Cortex of kidney (tissue), 1 donor: Measurements from ENCODE around the gene DDX31.
"Not testable (repeated sequence)": the region's sequence is repeated elsewhere in the genome, so short reads cannot be mapped to it uniquely, and the experiment has no call there.

ENCODE experiments used
- DNase-seq: peaks from one replicate; lab custom pipeline; 2025; lab: John Stamatoyannopoulos, UW

The DDX31 gene

DNA sequence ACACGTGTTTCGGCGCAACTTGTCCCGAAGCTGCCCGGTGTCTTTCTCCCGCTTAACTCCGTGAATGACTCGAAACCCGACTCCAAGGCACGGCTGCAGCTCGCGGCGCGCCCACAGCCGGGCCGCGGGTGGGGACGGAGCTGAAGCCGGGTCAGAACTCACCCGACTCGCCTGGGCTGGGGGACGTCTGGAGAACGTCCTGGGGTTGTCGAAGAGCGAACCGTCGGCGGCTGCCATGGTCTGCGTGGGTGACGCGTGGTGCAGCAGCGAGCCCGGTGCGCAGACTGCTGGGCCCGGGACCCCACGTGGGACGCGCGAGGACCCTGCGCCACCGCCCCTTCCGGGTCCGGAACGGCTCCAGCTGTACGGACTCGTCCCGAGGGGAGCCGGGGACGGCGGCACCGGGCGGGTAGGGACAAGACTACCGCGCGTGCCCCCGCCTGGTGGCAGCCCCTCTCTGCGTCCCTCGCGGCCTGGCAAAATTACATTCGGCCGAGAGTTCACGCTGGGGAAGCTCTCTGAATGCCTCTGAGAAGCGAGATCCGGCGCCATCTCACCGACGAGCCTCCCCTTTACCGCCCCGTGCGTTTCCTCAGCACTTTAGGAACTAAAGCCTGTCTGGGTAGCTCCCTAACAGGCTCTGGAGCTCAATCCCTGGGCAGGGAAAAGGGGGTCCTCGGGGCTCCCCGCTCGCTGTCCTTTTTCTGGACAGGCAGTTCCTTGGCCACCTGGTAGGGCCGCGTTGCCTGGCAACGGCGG, at the start of gene DDX31:
Gene DDX31, minus strand, starts transcription at position 286 of the 759 bp plus-strand sequence. Its CDS starts 49 bp downstream, at position 237.
- no peak for DNase-seq

DNA sequence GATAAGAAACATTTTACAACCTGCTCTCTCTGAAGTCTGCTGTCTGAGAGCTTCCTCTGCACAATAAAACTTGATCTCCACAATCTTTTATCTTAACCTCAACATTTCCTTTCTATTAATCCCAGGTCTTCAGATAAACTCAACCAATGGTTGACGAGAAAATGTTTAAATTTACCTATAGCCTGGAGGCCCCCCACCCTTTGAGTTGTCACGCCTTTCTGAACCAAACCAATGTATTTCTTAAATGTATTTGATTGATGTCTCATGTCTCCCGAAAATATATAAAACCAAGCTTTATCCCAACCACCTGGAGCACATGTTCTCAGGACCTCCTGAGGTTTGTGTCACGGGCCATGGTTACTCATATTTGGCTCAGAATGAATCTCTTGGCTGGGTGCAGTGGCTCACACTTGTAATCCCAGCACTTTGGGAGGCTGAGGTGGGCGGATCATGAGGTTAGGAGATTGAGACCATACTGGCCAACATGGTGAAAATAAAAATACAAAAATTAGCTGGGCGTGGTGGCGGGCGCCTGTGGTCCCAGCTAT, 48.7 kb upstream of the DDX31 start:
- DNase-seq = not testable (repeated sequence)

DNA sequence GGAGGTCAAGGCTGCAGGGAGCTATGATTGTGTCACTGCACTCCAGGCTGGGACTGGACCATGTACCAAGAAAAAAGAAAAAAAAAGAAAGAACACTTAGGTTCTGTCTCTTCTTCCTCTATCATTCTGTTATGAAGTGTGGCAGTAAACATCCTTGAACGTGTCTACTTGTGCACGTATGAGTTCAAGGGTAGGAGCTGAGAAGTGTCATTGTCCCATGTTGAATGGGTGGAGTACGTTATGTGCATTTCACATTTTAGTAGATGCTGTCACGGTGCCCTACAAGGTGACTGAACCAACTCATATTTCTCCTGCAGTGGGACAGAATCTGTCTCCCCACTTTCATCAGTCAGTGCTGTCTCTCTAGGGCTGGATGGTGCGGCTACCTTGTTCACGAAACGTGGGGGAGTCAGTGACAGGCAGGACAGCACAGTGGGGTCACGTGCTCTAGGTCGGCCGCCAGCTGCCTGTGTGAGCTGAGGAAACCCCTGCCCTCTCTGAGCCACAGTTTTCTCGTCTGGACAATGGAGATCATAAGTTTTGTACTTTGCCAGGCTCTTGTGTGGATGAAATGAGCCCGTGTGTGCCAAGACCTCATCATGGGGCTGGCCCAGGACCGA, 47.7 kb upstream of the DDX31 start:
- DNase-seq = no peak

DNA sequence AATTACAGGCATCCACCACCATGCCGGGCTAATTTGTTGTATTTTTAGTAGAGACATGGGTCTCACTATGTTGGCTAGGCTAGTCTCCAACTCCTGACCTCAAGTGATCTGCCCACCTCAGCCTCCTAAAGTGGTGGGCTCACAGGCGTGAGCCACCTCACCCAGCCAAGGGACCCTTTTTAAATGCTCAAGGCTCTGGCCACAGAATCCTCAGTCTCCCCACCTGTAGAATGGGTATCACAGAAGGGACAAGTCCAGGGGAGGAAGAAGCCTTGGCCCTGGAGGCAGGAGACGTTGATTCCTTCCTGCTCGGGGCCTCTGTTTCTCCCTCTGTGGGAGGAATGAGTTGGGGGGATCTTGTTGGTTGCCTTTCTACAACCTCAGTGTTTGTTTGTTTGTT, 46.2 kb upstream of the DDX31 start:
- DNase-seq = no peak

DNA sequence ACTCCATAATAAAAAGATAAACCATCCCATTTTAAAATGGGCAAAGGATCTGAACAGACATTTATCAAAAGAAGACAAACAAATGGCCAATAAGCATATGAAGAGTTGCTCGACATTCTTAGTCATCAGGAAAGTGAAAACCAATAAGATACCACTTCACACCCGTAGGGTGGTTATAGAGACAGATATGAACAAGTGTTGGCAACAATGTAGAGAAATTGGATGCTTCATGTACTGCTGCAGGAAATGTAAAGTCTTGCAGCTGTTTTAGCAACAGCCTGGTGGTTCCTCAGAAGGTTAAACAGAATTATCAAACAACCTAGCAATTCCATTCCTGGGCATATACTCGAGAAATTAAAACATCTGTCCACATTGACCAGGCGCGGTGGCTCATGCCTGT, 43.0 kb upstream of the DDX31 start:
- DNase-seq = no peak

DNA sequence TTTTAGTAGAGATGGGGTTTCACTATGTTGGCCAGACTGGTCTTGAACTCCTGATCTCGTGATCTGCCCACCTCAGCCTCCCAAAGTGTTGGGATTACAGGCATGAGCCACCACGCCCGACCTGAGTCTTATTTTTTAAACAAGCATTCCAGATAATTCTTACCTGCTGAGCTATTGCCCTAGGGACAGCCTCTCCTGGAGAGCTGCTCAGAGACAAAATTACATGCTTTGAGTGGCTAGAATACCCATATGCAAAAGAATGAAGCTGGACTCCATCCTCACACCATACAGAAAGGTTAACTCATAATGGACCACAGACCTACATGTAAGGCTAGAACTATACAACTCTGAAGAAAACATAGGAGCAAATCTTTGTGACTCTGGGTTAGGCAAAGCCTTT, 42.1 kb upstream of the DDX31 start:
- no peak for DNase-seq

DNA sequence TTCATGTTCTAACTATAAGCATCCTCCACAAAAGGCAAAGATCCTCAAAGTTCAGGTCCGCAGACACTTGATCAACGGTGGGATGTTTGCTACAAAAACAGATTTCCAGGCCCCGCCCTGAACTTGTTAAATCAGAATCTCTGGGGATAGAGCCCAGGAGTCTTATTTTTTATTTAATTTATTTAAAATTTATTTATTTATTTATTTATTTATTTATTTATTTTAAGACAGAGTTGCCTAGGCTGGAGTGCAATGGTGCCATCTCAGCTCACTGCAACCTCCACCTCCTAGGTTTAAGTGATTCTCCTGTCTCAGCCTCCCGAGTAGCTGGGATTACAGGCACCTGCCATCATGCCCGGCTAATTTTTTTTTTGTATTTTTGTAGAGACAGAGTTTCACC, 41.4 kb upstream of the DDX31 start:
- DNase-seq = not testable (repeated sequence)

DNA sequence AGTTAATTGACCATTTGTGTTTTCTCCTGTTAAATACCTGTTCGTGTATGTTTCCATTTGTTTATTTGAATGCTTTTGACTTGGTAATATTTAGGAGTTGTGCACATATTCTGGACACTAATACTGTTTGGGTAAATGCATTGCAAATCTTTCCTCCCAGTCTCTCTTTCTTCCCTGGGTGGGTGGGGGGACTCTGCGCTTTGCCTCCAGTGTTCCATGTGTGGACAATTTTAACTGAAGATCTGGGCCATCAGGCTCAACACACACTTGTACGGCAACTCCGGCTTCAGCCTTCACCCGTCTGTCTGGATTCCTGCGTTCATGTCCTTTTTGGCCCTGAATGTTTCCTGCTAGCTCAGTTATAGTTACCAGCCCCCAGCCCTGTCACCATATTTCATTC, 40.5 kb upstream of the DDX31 start:
- DNase-seq = no peak

DNA sequence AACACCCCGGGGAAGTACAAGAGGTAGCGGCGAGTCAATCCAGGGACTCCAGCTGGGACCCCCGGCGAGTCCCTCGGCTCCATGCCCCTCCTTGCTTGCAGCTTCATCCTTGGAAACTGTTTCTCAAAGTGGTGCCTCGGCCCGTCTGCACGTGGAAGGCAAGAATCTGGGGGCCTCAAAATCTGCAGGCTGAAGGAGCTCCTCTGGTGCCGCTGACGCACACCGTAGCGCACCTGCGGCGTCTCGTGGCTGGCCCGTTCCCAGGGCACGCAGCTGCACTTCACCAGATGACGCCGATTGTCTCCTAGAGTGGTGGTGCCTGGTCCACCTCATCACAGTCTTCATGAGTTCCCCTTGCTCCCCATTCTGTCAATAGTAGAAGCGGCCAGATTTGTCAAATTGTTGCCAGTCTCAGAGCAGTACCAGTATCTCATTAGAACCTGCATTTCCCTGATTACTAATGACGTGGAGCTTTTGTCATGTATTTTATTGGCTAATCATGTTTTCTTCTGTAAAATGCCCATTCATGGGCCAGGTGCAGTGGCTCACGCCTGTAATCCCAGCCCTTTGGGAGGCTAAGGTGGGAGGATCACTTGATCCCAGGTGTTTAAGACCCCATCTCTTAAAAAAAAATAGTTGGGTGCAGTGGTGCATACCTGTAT, 39.1 kb upstream of the DDX31 start:
- DNase-seq = no peak

DNA sequence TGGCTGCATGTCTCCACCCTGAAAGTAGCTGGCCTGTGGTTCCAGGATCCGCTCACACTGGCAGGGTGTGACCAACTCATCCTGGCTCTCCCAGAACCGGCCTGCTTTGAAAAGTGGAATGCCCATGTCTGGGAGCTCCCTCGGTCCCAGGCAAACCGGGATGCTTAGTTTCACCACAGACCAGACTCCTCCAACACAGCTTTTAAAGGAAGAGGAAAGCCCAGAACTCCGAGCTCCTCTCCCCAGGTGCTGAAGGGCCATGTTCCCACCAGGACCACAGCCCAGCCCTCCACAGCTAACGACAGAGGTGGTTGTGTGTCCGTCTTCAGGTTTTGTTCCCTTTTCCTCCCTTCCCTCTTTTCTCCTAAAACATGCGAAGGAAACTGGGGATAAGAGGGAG, 38.5 kb upstream of the DDX31 start:
- no peak for DNase-seq

DNA sequence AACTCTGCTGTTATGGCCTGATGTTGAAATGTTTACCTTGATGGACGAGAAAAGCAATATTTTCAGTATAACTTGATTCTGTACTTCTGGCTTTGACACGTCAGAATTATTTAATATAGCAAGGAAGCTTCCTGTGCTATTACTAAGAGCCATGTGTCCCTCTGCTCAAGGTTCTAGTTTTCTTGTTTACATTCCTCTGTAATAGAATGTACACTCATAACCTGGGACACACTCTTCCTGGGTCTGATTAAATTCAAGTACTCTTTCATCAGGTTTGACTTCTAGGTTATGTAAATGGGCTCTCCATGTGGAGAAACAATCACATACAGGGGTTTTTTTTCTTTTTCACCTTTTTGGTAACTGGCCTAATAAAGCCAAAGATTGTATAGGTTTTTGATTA, 33.6 kb upstream of the DDX31 start:
- no peak for DNase-seq

DNA sequence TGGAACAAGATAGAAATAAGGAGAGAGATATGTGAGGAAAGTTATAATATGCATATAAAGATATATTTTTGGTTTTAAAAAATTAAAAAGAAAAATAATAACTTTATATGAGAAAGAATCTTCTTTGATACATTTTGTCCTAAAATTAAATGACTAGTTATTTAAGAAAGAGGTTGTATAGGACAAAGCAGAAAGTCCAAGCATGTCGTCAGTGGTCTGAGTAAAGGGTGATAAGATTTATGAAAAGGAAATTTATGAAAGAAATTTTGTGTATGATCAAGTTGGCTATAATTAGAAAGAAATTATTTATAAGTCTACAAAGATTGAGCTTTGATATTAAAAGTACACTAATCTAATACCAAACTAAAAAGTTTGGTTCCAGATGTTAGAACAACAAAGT, 32.5 kb upstream of the DDX31 start:
- DNase-seq = no peak

DNA sequence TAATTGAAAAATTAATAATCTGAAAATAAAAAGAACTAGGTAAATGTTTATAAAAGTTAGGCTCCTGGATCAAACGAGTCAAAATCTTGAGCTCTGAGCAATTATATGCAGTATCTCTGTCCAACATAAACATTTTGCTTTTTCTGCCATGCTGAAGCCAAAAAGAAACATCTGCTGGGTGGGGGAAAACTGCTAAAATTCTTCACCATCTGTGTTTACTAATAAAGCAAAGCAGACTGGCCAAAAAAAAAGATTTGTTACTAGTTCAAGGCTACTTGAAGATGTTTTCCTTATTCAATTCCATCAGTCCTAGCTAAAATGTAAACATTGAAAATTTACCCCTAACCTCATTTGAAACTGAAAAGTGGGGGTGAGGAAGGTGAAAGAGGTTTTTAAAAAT, 30.2 kb upstream of the DDX31 start:
- DNase-seq = no peak

DNA sequence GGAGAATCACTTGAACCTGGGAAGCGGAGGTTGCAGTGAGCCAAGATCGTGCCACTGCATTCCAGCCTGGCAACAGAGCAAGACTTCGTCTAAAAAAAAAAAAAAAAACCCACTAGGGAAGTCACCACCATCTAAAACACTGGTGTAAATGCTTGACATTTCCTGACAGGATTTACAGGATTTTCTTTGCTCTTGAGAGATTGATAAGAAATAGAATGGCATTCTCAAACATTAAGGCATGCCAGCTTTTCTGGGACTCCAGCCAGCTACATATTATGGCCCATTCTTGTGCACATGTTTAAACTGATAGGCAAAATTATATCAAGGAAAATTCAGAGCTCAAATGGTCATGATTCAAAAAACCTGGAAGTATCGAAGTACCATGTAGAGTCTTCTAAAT, 29.2 kb upstream of the DDX31 start:
- DNase-seq = no peak

DNA sequence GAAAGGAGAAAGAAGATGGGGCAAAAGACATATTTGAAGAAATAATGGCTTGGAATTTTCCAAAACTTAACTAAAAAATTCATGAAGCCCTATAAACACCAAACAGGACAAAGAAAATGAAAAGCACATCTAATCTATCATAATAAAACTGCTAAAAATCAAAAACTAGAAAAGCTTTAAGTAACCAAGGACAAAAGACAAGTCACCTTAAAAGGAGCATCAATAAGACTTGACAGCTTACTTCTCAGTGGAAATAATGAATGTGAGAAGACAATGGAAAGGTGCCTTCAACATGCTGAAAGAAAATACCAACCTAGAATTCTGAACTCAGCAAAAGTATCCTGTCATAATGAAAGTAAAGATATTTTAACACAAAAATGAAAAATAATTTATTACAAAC, 27.4 kb upstream of the DDX31 start:
- DNase-seq = no peak

DNA sequence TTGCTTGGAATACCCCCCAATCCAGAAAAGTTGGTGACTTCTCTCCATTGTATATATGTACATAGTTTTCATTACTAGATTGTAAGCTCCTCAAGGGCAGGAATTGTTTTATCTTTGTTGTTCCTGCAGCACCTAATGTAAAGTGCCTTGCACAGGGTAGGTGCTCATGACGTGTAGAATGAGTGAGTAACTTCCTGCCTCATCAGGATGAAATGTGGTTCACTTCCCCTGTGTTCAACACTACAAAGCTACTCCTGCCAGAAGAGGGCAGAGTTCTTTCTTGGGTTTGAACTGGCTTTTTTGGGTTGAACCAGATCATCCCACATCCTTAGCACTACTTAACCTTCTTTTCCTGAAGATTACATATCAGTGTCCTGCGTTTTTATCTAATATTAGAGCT, 24.4 kb upstream of the DDX31 start:
- no peak for DNase-seq

DNA sequence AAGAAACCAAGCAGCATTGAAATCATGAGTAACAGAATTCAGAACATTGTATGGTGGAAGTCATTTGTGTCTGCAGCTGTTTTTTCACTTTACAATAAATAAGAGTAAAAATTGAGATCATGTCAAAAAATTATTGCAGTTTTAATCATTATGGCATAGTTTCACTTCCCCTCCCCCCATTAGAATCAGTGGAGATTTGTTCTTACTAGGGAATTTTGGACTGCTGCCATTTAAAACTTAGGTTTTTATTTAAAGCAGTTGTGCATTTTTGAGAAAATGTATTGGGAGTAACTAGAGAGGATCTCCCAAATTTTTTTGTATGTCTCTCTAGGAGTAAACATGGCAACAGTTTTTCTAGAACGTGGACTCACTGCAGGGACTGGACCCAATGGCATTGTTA, 20.9 kb upstream of the DDX31 start:
- DNase-seq = no peak

DNA sequence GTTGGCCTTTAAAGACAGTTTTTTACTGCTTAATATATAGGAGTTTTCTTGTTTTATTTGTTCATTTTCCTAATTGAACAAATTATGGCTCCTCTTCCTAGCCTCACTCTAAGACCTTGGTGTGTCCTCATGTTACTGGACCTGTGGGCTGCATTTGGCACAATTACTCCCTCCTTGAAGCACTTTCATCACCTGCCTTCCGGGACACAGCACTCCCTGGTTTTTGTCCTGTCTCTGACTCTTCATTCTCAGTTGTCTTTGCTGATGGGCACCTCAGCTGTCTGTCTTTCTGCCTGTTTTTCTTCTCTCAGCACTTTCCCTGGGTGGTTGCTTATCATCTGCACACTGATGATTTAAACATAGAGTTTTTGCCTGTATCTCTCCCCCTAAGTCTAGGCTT, 14.1 kb upstream of the DDX31 start:
- DNase-seq = no peak

DNA sequence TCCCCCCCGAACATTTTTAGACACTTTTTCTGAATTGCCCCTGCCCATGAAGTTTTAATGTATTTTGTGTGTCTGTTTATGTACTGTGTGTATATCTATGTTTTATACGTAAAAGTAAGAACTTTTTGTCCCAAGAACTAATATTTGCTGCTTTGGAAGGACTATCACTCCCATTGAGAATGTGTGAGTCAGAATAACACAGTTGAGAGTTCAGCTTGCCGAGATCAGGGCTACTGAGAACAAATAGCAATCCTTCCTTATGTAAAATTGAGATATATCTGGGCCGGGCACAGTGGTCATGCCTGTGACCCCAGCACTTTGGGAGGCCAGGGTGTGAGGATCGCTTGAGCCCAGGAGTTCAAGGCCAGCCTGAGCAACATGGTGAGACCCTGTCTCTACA, 11.8 kb upstream of the DDX31 start:
- no peak for DNase-seq

DNA sequence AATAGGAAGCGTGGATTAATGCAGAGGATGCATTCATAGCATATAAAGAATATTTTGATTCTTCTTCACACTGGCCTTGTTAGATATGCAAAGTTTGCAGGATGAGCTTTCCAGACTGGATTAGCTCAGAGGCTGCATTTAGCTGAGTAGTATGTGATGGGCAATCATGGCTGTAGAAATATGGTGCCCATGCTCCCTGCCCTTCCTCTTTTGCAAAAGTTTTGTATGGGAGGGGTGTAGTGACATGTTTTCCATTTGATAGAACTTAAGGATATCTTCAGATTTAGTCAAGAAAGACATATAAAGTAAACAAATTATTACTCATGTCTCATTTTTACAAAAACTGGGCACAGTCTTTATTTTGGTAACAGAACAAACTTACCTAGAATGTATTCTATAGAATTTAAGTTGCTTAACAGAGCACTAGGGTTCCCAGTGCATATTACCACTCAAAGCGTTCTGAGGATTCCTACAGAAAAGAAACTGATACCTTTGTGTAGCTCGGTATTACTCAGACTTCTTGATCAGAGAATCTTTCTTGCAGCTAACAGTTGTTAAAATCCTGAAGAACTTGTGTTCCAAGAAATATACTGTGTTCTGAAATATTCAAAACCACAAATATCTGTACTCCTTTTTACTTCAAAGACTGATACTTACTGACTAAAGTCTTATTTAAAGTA, 10.3 kb upstream of the DDX31 start:
- no peak for DNase-seq

DNA sequence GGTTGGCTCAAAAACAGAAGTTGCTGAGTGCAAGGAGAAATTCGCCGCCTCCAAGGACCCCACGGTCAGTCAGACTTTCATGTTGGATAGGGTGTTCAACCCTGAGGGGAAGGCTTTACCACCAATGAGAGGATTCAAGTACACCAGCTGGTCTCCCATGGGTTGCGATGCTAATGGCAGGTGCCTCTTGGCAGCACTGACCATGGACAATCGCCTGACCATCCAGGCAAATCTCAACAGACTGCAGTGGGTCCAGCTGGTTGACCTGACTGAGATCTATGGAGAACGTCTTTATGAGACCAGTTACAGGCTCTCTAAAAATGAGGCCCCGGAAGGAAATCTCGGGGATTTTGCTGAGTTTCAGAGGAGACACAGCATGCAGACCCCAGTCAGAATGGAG, 8.2 kb upstream of the DDX31 start:
- no peak for DNase-seq

DNA sequence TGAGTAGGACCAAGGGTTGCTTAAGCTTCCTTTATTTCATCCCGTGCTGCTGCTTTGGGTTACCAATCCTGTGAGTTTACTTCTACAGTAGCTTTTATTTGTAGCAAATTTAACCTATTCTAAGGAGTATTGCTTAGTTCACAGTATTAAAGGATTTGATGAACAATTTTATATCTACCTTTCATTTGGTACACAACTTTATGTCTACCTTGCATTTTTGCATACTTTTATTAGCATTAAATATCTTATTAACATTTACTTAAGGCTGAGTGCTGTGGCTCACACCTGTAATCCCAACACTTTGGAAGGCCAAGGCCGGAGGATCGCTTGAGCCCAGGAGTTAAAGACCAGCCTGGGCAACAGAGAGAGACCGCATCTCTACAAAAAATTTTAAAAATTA, 4.7 kb upstream of the DDX31 start:
- no peak for DNase-seq

DNA sequence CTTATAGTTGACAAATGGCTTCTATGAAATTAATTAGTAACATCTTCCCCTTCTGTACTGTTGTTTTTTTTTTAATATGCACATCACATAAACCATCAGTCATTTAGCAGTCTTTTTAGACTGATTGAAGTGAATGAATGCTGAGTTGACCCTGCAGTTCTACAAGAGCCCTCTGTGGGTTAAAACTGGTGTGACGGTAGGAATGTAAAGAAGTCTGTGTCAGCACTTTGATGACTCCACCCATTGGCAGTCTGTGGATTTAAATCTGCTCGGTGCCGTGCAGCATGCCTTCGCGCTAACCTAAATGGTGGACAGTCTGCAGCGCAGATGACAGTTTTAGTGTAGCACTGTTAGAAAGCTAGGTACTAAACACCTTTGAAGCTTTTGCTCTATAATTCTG, 3.6 kb upstream of the DDX31 start:
- DNase-seq = no peak
